Keratinocyte (primary cell): ENCODE data around the gene EDC4. TPM values are rescaled to one million over a fixed set of nuclear protein-coding genes. Genes with fewer than 3 reads are reported as not detected.

ENCODE experiments used
- DNase-seq: peaks from one replicate; pipeline ENCODE4 v3.0.0-alpha.2; 2011; ENCODE audit warnings: low read depth, missing footprints, low spot score
- FAIRE-seq: peaks from 2 replicates; lab custom pipeline; 2011; peaks lifted over from hg19 to GRCh38; lab: Jason Lieb, UNC
- H2AFZ ChIP-seq: 2 replicates; pipeline ENCODE4 v1.6.0; 2012; ENCODE audit warnings: low read length, control low read depth, inconsistent platforms; ENCODE audit not compliant: control insufficient read depth
- H3K27ac ChIP-seq: 2 replicates; pipeline ENCODE4 v1.5.1; 2011; ENCODE audit warnings: low read length; ENCODE audit not compliant: control insufficient read depth, insufficient read depth
- H3K27me3 ChIP-seq: 3 replicates; pipeline ENCODE4 v1.6.0; 2011; ENCODE audit warnings: low read length; ENCODE audit not compliant: control insufficient read depth, insufficient read depth; ENCODE audit errors: extremely low read depth
- H3K36me3 ChIP-seq, 2 experiments: 2 replicates in 1 of 2; 3 replicates in 1 of 2; pipeline ENCODE4 v1.5.1; 2011; ENCODE audit warnings: low read length in 2 of 2, mild to moderate bottlenecking in 1 of 2; ENCODE audit not compliant: control insufficient read depth in 2 of 2, insufficient read depth in 2 of 2; ENCODE audit errors: extremely low read depth in 1 of 2
- H3K4me1 ChIP-seq: 3 replicates; pipeline ENCODE4 v1.5.1; 2011; ENCODE audit warnings: low read length; ENCODE audit not compliant: control insufficient read depth, insufficient read depth; ENCODE audit errors: extremely low read depth
- H3K4me2 ChIP-seq: 3 replicates; pipeline ENCODE4 v1.6.0; 2011; ENCODE audit warnings: low read depth, low read length; ENCODE audit not compliant: control insufficient read depth, insufficient read depth; ENCODE audit errors: extremely low read depth
- H3K4me3 ChIP-seq, 3 experiments: fragments of 200-600 bp in 1 of 3; sonication (generic) in 1 of 3; 2 replicates in 2 of 3; 3 replicates in 1 of 3; pipeline ENCODE4 v1.5.1; 2011 to 2016; ENCODE audit warnings: low read length in 3 of 3, mild to moderate bottlenecking in 3 of 3, control low read depth in 2 of 3, inconsistent platforms in 1 of 3, low read depth in 1 of 3, mixed read lengths in 1 of 3, mixed run types in 1 of 3, moderate library complexity in 1 of 3; ENCODE audit not compliant: control insufficient read depth in 2 of 3, insufficient read depth in 2 of 3; ENCODE audit errors: extremely low read depth in 1 of 3
- H3K79me2 ChIP-seq: 2 replicates; pipeline ENCODE4 v1.6.0; 2012; ENCODE audit warnings: low read length; ENCODE audit not compliant: control insufficient read depth, insufficient read depth
- H3K9ac ChIP-seq: 3 replicates; pipeline ENCODE4 v1.6.0; 2011; ENCODE audit warnings: low read length; ENCODE audit not compliant: control insufficient read depth, insufficient read depth; ENCODE audit errors: extremely low read depth
- H3K9me1 ChIP-seq: 3 replicates; pipeline ENCODE4 v1.6.0; 2011; ENCODE audit warnings: low read length; ENCODE audit not compliant: control insufficient read depth, insufficient read depth; ENCODE audit errors: extremely low read depth
- H3K9me3 ChIP-seq: 2 replicates; pipeline ENCODE4 v1.5.1; 2012; ENCODE audit warnings: low read depth, low read length; ENCODE audit not compliant: control insufficient read depth
- H4K20me1 ChIP-seq: 3 replicates; pipeline ENCODE4 v1.6.0; 2011; ENCODE audit warnings: low read length; ENCODE audit not compliant: control insufficient read depth, insufficient read depth; ENCODE audit errors: extremely low read depth
- EZH2 ChIP-seq: IDR thresholded peaks from one replicate; pipeline ENCODE4 v1.6.1; 2012; ENCODE audit warnings: inconsistent platforms, mild to moderate bottlenecking, low read length, moderate library complexity
- dilution Hi-C: fragments of 300-500 bp; cut with MboI; formaldehyde crosslinking; loops from one replicate; pipeline ENCODE4 v1.7.0; 2020; ENCODE audit warnings: low sequenced_read_pairs; ENCODE audit not compliant: extremely low pct_ligation_motif_present
- polyA plus RNA-seq, 5 experiments: library from polyadenylated mRNA; depleted of rRNA in 3 of 5; stranded (reverse) in 3 of 5; stranded (forward) in 1 of 5; unstranded in 1 of 5; fragments of >200 nt; gene quantifications; 1 replicate in 1 of 5; 2 replicates in 3 of 5; 3 replicates in 1 of 5; pipeline versions ENCODE4 v1.2.1 to v1.2.3, GENCODE V29; 2011 to 2012; ENCODE audit warnings: missing spikeins in 2 of 5, low read depth in 1 of 5, low replicate concordance in 1 of 5
- TF ChIP-seq, protein P1 (sequence below), 3 experiments: IDR thresholded peaks in 1 of 3; conservative IDR thresholded peaks in 1 of 3; optimal IDR thresholded peaks in 1 of 3; 2 replicates in 2 of 3; 3 replicates in 1 of 3; pipeline versions ENCODE3 to v1.5.1; 2011; ENCODE audit warnings: low read length in 3 of 3, mild to moderate bottlenecking in 3 of 3, moderate library complexity in 2 of 3, control low read depth in 1 of 3, inconsistent platforms in 1 of 3; ENCODE audit not compliant: insufficient read depth in 2 of 3; ENCODE audit errors: extremely low read depth in 1 of 3

EDC4 gene
- polyA plus RNA-seq, 1 donor (not counting 4 experiments of a cell fraction or from before 2014, with no cell fraction given), result 16.7 TPM

DNA sequence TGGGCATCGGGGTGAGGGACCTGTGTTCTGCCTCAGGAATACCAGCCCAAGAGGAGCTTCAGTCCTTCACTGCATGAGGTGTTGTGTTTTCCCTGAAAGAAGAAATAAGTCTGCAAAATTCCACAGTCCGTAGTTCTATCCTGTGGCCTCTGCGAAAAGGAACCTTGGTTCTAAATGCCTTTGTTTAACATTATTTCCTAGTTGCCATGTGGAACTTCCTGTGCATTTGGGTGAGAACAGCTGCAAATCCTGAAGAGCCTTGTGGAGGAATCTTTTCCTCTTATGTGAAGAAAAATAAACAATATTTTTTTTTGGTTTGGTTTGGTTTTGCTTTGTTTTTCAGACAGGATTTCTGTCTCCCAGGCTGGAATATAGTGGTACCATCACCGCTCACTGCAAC, 30.0 kb downstream of the EDC4 start:
- no peak for DNase-seq
- no peak for TF ChIP-seq EZH2
- TF ChIP-seq, protein P1, sequence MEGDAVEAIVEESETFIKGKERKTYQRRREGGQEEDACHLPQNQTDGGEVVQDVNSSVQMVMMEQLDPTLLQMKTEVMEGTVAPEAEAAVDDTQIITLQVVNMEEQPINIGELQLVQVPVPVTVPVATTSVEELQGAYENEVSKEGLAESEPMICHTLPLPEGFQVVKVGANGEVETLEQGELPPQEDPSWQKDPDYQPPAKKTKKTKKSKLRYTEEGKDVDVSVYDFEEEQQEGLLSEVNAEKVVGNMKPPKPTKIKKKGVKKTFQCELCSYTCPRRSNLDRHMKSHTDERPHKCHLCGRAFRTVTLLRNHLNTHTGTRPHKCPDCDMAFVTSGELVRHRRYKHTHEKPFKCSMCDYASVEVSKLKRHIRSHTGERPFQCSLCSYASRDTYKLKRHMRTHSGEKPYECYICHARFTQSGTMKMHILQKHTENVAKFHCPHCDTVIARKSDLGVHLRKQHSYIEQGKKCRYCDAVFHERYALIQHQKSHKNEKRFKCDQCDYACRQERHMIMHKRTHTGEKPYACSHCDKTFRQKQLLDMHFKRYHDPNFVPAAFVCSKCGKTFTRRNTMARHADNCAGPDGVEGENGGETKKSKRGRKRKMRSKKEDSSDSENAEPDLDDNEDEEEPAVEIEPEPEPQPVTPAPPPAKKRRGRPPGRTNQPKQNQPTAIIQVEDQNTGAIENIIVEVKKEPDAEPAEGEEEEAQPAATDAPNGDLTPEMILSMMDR (optimal IDR thresholded peaks at IDR 0.05 in 1 of 3, IDR thresholded peaks at IDR 0.05 in 1 of 3, conservative IDR thresholded peaks at IDR 0.05 in 1 of 3; ENCODE audit: extremely low read depth in 1 of 3, insufficient read depth in 2 of 3, low read length in 3 of 3), result no peak
- H2AFZ ChIP-seq, result no peak overlapping the region
- peaks cover 0 to 10% of the 10 kb centered on the region in 2 experiments for H3K36me3 ChIP-seq
- no peak overlapping the region for H3K4me3 ChIP-seq
- H4K20me1 ChIP-seq, result no peaks in the 10 kb centered on the region
- FAIRE-seq, result no peak
- no peaks in the 10 kb centered on the region for H3K9me3 ChIP-seq
- H3K27me3 ChIP-seq, result no peaks in the 10 kb centered on the region
- dilution Hi-C loops, result no loop called here
- no peak overlapping the region for H3K27ac ChIP-seq
- H3K9ac ChIP-seq, result no peak overlapping the region
- H3K9me1 ChIP-seq, result no peaks in the 10 kb centered on the region
- H3K4me2 ChIP-seq, result no peak overlapping the region
- no peaks in the 10 kb centered on the region for H3K4me1 ChIP-seq
- H3K79me2 ChIP-seq, result peaks cover 13% of the 10 kb centered on the region

DNA sequence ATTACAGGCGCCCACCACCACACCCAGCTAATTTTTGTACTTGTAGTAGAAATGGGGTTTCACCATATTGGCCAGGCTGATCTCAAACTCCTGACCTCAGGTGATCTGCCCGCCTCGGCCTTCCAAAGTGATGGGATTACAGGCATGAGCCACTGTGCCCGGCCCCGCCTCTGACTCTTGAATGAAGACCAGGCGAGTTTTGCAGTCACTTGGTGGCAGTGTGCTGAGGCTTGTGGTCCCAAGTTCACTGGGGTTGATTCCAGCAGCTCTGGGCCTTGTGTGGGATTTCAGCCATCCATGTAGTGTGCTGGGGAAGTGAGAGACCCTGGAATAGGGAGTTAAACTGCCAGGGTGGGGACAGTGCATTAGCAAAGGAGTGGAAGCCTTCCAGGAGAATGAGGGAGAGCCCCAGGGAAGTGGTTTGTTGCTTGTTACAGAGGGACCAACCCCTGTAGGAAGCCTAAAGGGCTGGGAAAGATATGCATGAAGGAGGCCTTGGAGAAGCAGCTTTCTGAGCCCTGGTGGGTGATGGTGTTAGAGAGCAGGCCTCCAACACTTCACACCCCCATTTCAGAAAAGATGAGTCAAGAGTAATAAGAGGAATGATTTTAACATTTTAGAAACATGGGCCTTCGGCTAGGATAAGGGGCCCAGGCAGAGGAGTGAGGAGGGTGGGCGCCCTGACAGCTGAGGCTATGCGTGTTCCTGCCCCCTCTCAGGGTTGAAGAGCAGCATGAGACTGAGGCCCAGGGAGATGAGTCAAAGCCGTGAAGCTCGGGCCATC, 34.7 kb downstream of the EDC4 start:
- no peaks in the 10 kb centered on the region for H4K20me1 ChIP-seq
- peaks cover 5 to 19% of the 10 kb centered on the region in 2 experiments for H3K36me3 ChIP-seq
- no peaks in the 10 kb centered on the region for H3K9me3 ChIP-seq
- no peak for FAIRE-seq
- dilution Hi-C loops, result no loop called here
- H3K4me1 ChIP-seq, result peaks cover 4% of the 10 kb centered on the region
- no peak for DNase-seq
- H3K27me3 ChIP-seq, result no peaks in the 10 kb centered on the region
- TF ChIP-seq, protein P1 (optimal IDR thresholded peaks at IDR 0.05 in 1 of 3, IDR thresholded peaks at IDR 0.05 in 1 of 3, conservative IDR thresholded peaks at IDR 0.05 in 1 of 3; ENCODE audit: extremely low read depth in 1 of 3, insufficient read depth in 2 of 3, low read length in 3 of 3), result no peak
- no peak for TF ChIP-seq EZH2
- H3K9ac ChIP-seq, result no peak overlapping the region
- no peak overlapping the region for H2AFZ ChIP-seq
- H3K4me3 ChIP-seq, result no peak overlapping the region
- no peaks in the 10 kb centered on the region for H3K79me2 ChIP-seq
- H3K4me2 ChIP-seq, result no peak overlapping the region
- H3K27ac ChIP-seq, result no peak overlapping the region
- H3K9me1 ChIP-seq, result no peaks in the 10 kb centered on the region
